ENCODE data around the gene SCN5A. TPM values are rescaled to one million over a fixed set of nuclear protein-coding genes. Genes with fewer than 3 reads are reported as not detected.

Gene SCN5A
- total RNA-seq, 1 experiment from 2014 or later: 13.6 TPM

DNA sequence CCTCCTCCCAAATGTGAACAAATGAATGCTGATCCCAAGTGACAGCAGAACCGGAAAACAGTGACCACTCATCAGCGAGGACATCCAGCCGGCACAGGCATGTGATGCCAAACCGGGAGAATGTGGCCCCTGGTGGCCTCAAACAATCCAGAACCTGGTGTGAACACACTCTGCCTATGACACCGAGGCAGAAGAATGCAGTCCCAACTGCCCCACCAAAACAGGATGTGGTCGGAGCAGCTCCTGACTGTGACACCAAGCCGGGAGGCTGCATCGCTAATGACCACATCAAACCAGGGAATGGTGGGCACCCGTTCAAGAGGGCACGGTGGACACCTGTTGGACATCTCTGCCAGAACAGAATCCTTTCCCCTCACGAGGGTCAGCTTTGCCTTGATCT lies 15.4 kb downstream of the SCN5A start:
- Mint-ChIP-seq H3K27me3 (ENCODE audit: low read depth) (no peaks in the 10 kb centered on the region; the same call in 1 of the 2 replicates), H3K36me3 (no peaks in the 10 kb centered on the region; the same call in 1 of the 2 replicates), H3K4me1 (peaks cover 31% of the 10 kb centered on the region), H3K9me3 (no peaks in the 10 kb centered on the region), H3K27ac (no peak overlapping the region), H3K4me3 (no peak overlapping the region)
- CTCF ChIA-PET: interaction anchor here (0.7 to 5.5 kb wide), 4 partner anchors 11 to 171 kb away, joined by 3 to 21 read pairs (median 6); no protein-coding TSS in a partner anchor
- ATAC-seq (no peak), DNase-seq (ENCODE audit: low spot score) (no peak)
- POLR2A ChIA-PET: no interaction called here
- TF ChIP-seq MYBL2 (CRISPR knock-in tag; IDR thresholded peaks at IDR 0.05): no peak
- no peak for TF ChIP-seq PRRX2 (CRISPR knock-in tag; IDR thresholded peaks at IDR 0.05)
- no peak for TF ChIP-seq NR3C1 (CRISPR knock-in tag; conservative IDR thresholded peaks at IDR 0.05; ENCODE audit: low read depth)
- TF ChIP-seq, protein P1, sequence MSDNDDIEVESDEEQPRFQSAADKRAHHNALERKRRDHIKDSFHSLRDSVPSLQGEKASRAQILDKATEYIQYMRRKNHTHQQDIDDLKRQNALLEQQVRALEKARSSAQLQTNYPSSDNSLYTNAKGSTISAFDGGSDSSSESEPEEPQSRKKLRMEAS (CRISPR knock-in tag; IDR thresholded peaks at IDR 0.05): no peak
- TF ChIP-seq ZNF232 (CRISPR knock-in tag; IDR thresholded peaks at IDR 0.05): no peak
- TF ChIP-seq FOXP1 (CRISPR knock-in tag; IDR thresholded peaks at IDR 0.05; ENCODE audit: borderline replicate concordance): no peak
- TF ChIP-seq OVOL2 (CRISPR knock-in tag; IDR thresholded peaks at IDR 0.05; ENCODE audit: borderline replicate concordance): no peak
- TF ChIP-seq SMAD4 (CRISPR knock-in tag; IDR thresholded peaks at IDR 0.05): no peak

DNA sequence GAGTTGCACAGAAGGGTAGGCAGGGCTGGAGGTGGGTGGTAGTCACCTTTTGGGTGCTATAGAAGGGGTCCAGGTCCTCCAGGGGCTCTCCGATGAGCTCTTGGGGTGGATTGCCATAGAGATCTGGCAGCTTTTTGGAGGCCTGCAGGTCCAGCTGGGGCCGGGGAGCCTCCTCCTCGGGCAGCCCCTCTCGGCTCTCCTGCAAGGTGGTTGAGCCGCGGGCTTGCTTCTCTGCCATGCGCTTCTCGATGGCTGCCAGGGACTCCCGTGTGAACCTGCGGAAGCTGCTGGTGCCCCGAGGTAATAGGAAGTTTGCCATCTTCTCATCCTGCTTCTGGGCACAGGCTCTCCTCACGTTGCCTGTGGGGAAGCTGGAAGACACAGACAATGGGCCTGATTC lies 16.5 kb downstream of the SCN5A start:
- ChIA-PET POLR2A (no interaction called here), CTCF (interaction anchor here (2.1 to 5.9 kb wide), 2 partner anchors 14 kb away, joined by 7 to 38 read pairs; partner anchors contain the start of gene SCN5A)
- TF ChIP-seq NFYB (CRISPR knock-in tag; conservative IDR thresholded peaks at IDR 0.05; ENCODE audit: low read depth) (no peak), ZBTB21 (CRISPR knock-in tag; IDR thresholded peaks at IDR 0.05; ENCODE audit: borderline replicate concordance) (no peak), TCF7 (CRISPR knock-in tag; IDR thresholded peaks at IDR 0.05; ENCODE audit: low read depth) (no peak), ESRRA (CRISPR knock-in tag; IDR thresholded peaks at IDR 0.05; ENCODE audit: borderline replicate concordance) (no peak)
- TF ChIP-seq, protein P2, sequence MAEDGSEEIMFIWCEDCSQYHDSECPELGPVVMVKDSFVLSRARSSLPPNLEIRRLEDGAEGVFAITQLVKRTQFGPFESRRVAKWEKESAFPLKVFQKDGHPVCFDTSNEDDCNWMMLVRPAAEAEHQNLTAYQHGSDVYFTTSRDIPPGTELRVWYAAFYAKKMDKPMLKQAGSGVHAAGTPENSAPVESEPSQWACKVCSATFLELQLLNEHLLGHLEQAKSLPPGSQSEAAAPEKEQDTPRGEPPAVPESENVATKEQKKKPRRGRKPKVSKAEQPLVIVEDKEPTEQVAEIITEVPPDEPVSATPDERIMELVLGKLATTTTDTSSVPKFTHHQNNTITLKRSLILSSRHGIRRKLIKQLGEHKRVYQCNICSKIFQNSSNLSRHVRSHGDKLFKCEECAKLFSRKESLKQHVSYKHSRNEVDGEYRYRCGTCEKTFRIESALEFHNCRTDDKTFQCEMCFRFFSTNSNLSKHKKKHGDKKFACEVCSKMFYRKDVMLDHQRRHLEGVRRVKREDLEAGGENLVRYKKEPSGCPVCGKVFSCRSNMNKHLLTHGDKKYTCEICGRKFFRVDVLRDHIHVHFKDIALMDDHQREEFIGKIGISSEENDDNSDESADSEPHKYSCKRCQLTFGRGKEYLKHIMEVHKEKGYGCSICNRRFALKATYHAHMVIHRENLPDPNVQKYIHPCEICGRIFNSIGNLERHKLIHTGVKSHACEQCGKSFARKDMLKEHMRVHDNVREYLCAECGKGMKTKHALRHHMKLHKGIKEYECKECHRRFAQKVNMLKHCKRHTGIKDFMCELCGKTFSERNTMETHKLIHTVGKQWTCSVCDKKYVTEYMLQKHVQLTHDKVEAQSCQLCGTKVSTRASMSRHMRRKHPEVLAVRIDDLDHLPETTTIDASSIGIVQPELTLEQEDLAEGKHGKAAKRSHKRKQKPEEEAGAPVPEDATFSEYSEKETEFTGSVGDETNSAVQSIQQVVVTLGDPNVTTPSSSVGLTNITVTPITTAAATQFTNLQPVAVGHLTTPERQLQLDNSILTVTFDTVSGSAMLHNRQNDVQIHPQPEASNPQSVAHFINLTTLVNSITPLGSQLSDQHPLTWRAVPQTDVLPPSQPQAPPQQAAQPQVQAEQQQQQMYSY (CRISPR knock-in tag; IDR thresholded peaks at IDR 0.05): no peak
- TF ChIP-seq, protein P3, sequence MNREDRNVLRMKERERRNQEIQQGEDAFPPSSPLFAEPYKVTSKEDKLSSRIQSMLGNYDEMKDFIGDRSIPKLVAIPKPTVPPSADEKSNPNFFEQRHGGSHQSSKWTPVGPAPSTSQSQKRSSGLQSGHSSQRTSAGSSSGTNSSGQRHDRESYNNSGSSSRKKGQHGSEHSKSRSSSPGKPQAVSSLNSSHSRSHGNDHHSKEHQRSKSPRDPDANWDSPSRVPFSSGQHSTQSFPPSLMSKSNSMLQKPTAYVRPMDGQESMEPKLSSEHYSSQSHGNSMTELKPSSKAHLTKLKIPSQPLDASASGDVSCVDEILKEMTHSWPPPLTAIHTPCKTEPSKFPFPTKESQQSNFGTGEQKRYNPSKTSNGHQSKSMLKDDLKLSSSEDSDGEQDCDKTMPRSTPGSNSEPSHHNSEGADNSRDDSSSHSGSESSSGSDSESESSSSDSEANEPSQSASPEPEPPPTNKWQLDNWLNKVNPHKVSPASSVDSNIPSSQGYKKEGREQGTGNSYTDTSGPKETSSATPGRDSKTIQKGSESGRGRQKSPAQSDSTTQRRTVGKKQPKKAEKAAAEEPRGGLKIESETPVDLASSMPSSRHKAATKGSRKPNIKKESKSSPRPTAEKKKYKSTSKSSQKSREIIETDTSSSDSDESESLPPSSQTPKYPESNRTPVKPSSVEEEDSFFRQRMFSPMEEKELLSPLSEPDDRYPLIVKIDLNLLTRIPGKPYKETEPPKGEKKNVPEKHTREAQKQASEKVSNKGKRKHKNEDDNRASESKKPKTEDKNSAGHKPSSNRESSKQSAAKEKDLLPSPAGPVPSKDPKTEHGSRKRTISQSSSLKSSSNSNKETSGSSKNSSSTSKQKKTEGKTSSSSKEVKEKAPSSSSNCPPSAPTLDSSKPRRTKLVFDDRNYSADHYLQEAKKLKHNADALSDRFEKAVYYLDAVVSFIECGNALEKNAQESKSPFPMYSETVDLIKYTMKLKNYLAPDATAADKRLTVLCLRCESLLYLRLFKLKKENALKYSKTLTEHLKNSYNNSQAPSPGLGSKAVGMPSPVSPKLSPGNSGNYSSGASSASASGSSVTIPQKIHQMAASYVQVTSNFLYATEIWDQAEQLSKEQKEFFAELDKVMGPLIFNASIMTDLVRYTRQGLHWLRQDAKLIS (CRISPR knock-in tag; IDR thresholded peaks at IDR 0.05; ENCODE audit: borderline replicate concordance): no peak
- TF ChIP-seq, protein P4, sequence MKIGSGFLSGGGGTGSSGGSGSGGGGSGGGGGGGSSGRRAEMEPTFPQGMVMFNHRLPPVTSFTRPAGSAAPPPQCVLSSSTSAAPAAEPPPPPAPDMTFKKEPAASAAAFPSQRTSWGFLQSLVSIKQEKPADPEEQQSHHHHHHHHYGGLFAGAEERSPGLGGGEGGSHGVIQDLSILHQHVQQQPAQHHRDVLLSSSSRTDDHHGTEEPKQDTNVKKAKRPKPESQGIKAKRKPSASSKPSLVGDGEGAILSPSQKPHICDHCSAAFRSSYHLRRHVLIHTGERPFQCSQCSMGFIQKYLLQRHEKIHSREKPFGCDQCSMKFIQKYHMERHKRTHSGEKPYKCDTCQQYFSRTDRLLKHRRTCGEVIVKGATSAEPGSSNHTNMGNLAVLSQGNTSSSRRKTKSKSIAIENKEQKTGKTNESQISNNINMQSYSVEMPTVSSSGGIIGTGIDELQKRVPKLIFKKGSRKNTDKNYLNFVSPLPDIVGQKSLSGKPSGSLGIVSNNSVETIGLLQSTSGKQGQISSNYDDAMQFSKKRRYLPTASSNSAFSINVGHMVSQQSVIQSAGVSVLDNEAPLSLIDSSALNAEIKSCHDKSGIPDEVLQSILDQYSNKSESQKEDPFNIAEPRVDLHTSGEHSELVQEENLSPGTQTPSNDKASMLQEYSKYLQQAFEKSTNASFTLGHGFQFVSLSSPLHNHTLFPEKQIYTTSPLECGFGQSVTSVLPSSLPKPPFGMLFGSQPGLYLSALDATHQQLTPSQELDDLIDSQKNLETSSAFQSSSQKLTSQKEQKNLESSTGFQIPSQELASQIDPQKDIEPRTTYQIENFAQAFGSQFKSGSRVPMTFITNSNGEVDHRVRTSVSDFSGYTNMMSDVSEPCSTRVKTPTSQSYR (CRISPR knock-in tag; IDR thresholded peaks at IDR 0.05): no peak
- Mint-ChIP-seq H3K4me3 (no peak overlapping the region), H3K9me3 (no peaks in the 10 kb centered on the region), H3K4me1 (peaks cover 20% of the 10 kb centered on the region), H3K27ac (no peak overlapping the region), H3K27me3 (ENCODE audit: low read depth) (no peaks in the 10 kb centered on the region; the same call in 1 of the 2 replicates), H3K36me3 (no peaks in the 10 kb centered on the region; the same call in 1 of the 2 replicates)
- DNase-seq (ENCODE audit: low spot score) (no peak), ATAC-seq (no peak)

All from WTC11 (cell line).